ENCODE measurements around the gene DCPS.
"Not testable (repeated sequence)": the region's sequence is repeated elsewhere in the genome, so short reads cannot be mapped to it uniquely, and the experiment has no call there.

DCPS gene

DNA sequence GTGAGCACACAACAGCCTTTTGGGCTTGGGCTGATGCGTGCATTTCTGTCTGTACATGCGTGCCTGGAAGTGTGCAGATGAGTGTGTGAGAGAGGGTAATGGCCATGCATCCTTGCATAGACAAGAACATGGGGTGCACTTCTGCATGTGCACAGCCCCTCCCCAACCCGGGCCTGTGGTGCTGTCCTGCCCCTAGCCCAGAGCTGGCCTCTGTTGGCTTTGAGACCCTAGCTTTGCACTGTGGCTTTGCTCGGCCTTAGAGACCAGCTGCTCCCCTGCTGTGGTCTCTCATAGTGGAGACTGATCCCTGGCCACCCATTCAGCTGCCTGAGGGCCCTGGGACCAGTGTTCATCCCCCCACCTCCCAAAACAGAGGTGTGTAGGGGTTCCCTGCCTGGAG, 77.0 kb downstream of the DCPS start:
- no peak for DNase-seq

DNA sequence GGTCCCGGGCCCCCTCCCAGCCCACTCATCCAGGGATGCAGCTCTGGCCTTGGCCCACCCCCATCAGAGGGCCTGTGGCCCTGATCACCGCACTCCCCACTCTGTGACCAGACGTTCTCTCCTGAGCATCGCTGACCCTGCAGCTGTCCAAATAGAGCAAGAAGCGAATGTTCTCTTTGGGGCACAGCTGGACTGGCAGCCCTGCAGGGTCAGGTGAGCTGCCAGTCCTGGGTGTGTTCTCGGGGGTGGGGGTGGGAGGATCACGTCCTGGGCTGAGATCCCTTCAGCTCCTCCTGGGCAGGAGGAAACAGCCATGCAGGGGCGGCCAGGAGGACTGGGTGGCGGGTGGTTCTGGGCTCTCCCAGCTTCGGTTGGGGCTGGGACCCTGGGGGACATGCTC, 78.1 kb downstream of the DCPS start:
- DNase-seq = not testable (repeated sequence)

DNA sequence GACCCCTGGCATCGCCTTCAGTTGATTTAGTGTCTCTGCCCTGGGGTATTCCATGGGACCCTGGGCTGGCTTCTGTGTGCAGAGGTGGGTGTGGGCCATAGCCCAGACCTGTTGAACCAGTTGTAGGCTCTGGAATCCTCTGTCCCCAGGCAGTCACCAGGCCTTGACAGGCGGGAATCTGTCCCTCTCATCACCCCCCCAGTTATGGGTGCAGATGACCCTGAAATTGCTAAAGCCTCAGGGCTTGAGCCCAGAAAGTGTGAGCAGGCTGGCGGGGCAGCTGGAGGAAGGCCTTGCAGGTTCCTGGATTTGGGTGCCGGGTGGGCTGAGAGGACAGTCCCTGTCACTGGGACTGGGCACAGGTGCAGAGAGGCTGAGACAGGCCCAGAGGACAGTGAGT, 78.8 kb downstream of the DCPS start:
- not testable (repeated sequence) for DNase-seq

DNA sequence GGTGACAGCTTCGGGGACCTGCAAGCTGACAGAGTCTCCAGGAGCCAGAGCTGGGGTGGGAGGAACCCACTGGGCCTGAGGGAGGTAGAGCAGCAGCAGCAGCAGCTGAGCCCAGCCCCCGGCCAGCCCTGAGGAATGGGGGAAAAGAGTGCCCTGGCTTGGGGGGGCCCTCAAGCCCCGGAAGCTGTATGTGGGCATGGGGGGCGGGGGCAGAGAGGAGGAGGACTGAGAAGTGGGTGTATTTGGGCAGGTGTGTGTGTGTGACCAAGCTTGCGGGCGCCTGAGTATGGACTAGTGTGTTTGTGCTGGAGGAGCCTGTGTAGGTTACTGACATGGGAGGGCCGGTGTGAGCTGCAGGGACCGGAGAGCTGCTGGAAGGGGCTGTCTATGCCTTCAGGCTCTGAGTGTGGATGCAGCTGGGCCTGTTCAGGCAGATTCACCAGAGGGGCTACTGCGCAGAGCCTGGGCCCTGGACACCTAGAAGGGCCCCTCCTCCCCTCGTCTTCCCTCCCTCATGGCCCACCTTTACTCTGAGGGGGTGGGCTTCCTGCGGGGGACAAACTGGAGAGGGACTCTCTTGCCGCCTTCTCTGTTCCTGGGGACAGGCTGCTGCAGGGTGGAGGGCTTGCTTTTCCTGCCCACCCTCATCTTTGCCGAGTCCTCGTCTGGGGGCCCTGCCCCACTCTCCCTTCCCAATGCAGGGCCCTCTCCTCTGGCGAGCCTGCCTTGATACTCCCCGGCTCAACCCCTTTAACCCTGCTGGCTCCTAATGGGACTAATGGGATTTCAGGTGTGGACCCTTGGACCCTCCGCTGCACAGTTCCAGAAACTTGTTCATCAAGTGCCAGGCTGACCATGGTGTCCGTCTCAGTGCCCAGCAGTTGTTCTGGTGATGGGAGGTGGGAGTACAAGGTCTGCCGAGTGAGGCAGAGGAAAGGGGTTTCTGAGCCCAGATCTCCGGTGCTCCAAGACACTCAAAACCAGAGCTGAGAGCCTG, 79.8 kb downstream of the DCPS start:
- DNase-seq = no peak

DNA sequence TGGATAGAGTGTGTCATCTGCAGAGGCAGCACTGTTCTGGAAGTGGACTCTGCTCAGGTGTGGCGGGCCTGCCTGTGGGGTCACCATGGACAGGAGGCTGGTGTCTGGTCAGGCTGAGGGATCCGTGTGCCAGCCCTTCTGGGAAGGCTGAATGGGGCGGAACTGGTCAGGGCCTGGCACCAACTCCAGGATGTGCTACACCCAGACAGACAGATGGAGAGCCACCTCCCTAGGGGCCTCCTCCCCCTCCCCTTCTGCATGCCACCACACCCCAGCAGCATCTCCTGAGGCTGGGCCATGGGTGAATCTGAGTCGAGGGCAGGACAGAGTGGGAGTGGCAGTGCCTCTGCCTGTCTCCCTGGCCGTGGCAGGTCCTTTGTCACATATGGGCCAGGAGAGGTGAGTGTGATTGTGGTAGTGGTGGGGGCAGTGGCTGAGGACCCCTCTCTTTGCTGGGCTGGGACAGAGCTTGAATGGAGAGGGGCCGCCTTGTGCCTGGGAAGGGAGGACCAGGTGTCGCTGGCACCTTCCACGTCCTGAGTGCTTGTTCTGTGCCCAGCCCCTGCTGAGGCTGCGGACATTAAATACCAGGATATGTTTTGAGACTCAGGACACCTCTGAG, 80.7 kb downstream of the DCPS start:
- DNase-seq = no peak

DNA sequence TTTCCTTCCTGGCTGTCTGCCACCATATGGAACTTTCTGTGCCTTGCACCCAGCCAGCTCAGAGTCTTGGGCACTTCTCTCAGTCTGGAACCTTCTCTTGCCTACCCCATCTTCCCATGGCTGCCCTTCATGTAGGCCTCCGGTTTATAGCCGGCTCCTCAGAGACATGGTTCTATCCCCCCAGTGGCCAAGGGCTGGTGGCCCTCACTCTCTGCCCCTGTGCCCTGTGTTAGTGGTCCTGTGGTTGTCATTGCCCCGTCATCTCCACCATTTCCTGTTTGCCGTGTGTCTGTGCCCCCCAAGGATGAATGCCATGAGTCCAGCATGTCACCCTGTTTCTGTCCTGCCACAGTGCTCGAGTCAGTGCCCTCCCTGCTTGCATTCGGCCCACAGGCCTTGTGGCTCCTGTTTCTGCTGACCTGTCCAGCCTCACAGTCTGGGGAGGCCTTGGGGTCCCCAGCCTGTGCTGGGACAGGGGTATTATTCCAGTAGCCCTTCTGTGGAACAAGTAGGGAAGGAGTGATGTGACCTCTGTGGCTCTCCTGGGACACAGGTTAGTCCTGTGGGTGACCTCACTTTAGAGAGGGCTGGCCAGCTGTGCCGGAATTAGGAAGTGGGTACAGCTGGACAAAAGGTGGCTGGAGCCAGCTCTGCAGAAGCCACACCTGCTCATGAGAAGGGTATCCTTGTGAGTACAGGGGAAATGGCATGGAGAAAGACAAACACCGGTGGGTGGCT, 82.3 kb downstream of the DCPS start:
- DNase-seq = no peak

DNA sequence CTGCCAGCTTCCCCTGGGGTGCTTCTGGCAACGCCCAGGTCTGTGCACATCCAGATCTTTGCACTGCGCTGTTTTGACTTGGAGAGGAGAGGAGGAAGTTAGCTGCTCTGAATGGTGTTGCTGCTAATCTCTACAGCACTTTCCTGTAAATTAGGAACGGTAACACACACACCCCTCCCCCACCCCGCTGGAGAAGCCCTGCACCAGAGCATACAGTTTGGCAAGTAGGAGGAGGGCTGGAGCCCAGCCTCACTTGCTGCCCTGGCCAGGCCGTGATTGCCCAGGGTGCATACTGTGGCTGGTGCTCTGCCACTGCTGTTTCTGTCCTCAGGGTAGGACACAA, 82.8 kb downstream of the DCPS start:
- not testable (repeated sequence) for DNase-seq

DNA sequence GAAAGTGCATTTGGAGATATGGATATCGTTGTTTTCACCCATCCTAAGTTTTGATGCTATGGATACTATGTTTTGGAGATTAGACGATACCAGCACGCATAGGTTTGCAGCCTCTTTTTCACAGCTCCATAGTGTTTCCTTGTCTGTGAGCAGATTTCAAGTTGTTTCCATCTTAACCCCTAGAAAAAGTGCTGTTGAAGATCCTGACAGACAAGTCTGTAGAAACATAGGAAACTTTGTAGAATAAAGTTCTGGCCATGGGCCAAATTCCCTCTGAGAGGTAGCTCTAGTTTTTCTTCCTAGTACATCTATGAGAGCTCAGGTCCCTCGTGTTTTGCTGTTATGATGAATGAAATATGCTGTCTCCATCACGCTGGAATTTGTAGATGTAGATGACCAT, 84.0 kb downstream of the DCPS start:
- DNase-seq = no peak

DNA sequence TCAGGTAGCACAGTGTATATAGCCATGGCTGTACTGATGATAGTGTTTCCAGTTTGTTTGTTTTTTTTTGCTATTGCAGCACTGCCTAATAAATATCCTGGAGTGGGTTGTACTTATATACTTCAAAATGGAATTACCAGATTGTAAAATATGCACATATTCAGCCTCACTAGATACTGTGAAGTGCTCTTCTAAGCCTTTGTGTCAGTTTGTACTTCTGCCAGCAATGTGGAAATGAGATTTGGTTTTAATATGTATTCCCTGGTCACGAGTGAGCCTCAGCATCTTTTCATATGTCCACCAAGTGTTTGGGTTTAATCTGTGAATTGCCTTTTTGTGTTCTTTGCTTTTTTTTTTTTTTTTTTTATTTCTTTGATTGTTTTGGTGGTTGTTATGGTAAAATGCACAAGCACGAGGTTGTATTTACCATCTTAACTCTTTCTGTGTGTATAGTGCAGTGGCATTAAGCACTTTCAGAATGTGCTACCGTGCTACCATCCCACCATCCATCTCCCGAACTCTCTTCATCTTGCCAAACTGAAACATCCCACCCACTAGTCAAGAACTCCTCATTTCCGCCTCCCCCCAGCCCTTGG, 86.5 kb downstream of the DCPS start:
- peak in 3 of 58 donors; percentile 5 to 37 (median 8) for DNase-seq

DNA sequence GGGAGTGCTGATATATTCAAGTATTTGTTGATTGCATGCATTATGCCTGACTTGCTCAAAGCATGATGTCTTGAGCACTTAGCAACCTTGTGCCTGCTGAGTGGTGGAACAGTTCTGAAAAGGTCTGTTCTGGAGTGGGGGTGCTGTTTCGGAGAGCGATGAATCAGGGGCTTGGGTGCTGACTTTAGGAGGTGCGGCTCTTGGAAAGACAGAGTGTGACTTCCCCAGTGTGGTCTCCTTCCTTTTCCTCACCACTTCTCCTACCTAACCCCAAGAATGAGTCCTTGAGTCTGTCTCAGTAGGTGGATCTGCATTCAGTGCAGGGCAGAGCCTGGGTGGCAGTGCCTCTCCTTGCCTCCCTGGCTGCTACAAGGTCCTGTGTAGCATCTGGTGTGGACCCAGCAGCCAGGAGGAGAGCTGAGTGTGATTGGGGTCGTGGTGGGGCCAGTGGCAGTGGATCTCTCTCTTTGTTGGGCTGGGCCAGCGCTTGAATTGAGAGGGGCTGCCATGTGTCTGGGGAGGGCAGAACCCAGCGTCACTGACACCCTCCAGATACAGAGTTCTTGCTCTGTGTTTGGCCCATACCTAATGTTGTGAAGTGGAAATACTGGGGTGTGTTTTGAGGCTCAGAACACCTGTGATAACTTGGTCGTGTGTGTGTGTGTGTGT, 87.6 kb downstream of the DCPS start:
- DNase-seq = no peak

DNA sequence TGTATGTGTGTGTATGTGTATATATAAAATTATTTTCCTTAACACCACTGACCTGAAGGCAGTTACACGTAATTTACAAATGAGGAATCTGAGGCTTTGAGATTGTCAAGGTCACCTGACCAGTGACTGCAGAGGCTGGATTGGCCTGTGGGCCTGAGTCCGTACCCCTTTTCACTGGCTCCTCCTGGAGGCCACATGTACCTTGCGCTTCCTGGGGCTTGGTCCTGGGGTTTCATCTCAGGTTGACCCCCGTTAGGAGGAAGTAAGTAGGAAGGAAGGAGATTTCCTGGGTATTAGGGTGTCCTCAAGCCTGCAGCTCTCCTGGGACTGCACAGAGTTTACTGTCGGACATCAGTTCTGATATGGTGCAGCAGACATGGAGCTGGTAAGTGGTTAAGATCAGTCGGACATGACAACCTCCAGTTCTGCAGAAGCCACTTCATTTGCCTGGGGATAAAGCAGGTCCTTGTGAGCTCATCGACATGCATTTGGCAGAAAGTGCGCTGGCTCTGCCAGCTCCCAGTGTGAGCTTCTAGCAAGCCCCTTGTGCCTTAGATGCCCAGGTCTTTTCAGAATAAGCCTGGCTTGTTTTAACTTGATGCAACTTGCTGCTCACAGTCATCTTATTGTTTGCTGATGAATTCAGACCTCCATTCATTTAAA, 88.2 kb downstream of the DCPS start:
- DNase-seq = peak in 41 of 58 donors; percentile 16 to 78 (median 40)

DNA sequence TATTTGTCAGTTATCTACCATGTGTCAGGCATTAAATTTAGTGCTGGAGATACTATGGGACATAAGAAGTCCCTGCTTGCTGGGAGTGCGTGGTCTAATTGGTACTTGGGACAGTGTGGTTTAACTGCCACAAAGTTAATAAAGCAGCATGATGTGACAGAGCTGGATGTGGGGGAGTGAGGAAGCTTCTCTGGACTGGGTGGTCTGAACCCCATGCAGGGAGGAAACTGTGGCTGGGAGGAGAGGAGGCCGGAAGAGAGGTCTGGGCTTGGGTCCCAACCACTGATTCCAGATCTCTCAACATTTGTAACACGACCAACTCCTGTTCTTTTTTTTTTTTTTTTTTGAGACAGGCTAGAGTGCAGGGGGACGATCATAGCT, 88.8 kb downstream of the DCPS start:
- no peak for DNase-seq

DNA sequence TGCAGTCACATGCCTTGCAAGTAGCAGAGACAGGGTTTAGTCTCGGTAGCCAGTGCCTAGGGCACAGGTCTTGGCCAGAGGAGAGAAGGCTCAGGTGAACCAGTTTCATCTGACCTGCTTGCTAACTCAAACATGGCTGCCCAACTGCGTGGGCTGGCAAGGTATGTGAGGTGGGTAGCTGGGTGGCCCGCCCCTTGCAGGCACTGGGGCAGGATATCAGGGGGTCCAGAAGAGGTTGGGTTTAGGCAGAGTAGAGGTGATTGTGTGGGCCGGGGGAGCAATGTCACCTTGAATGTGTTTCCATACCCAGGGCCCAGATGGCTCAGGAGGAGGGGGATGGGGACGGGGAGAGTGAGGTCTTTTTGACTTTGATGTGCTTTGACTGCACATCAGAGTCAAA, 89.3 kb downstream of the DCPS start:
- no peak for DNase-seq

DNA sequence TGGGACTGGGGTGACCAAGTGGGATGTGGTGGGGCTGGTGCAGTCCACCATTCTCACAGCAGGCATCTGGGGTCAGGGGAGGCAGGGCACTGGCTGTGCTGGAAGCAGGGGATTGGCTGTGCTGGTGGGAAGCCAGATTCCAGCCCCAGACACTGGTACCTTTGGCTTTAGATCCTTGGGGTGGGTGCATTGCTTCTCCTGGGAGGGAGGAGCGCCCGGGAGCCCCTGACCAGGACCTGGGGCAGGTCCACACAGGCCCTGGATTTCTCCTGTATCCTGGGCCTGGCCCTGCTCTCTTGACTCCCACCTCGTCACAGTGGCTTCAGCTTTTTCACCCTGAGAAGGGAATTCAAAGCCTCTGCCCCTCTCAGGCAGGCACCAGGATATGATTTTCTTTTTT, 90.2 kb downstream of the DCPS start:
- DNase-seq = no peak

DNA sequence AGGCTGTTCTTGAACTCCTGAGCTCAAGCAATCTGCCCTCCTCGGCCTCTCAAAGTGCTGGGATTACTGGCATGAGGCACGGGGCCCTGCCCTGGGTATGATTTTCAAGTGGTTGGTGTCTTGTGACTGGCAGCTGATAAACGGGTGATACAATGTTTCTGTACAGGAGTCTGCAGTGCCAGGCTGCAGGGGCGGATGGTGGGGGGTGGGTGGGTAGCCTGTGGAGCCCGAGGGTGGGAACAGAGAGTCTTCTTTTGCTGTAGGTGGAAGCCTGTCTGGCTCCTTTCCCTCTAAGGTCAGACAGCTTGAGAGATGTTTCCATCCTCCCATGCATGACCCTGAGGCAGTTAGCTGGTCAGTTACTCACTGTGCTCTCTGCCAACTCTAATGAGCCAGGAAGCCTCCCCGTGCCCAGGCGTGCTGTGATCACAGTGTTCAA, 90.8 kb downstream of the DCPS start:
- peak in 15 of 58 donors; percentile 11 to 68 (median 30) for DNase-seq

All from anterior cingulate cortex (tissue), 58 donors.